Endothelial cell (in vitro differentiated cells): ENCODE results near the gene UBL3. TPM values are rescaled to one million over a fixed set of nuclear protein-coding genes. Genes with fewer than 3 reads are reported as not detected.

Experiments
- DNase-seq: peaks from one replicate; pipeline ENCODE4 v3.0.0; 2021; ENCODE audit warnings: low spot score
- H3K27ac Mint-ChIP-seq: one replicate; pipeline ENCODE4 v1.8.0; 2021; ENCODE audit warnings: mixed read lengths, inconsistent platforms; ENCODE audit not compliant: unreplicated experiment
- H3K27me3 Mint-ChIP-seq: one replicate; pipeline ENCODE4 v1.8.0; 2021; ENCODE audit warnings: mild to moderate bottlenecking, moderate library complexity, mixed read lengths, inconsistent platforms; ENCODE audit not compliant: unreplicated experiment
- H3K36me3 Mint-ChIP-seq: one replicate; pipeline ENCODE4 v1.8.0; 2021; ENCODE audit warnings: mild to moderate bottlenecking, low read depth, mixed read lengths, inconsistent platforms; ENCODE audit not compliant: unreplicated experiment
- H3K4me1 Mint-ChIP-seq: one replicate; pipeline ENCODE4 v1.8.0; 2021; ENCODE audit warnings: mild to moderate bottlenecking, mixed read lengths, inconsistent platforms; ENCODE audit not compliant: unreplicated experiment
- H3K4me3 Mint-ChIP-seq: one replicate; pipeline ENCODE4 v1.8.0; 2021; ENCODE audit warnings: mild to moderate bottlenecking, mixed read lengths, inconsistent platforms; ENCODE audit not compliant: unreplicated experiment
- H3K9me3 Mint-ChIP-seq: one replicate; pipeline ENCODE4 v1.8.0; 2021; ENCODE audit warnings: mixed read lengths, inconsistent platforms; ENCODE audit not compliant: unreplicated experiment
- total RNA-seq: library from RNA; stranded (reverse); fragmentation: NEBNext Ultra II Directional; extraction: Animal tissue kit (Norgen Biotek cat#: 25700); gene quantifications from one replicate; pipeline ENCODE4 v1.2.1, GENCODE V29; 2021; ENCODE audit not compliant: unreplicated experiment
- TF ChIP-seq, protein P1 (sequence below): fragments of 200-600 bp; sonication (generic); IDR thresholded peaks from one replicate; pipeline ENCODE4 v1.5.0; 2021; ENCODE audit warnings: antibody characterized with exemption; ENCODE audit not compliant: unreplicated experiment

UBL3 gene
- total RNA-seq, 1 donor from 2014 or later, result 17.1 TPM

DNA sequence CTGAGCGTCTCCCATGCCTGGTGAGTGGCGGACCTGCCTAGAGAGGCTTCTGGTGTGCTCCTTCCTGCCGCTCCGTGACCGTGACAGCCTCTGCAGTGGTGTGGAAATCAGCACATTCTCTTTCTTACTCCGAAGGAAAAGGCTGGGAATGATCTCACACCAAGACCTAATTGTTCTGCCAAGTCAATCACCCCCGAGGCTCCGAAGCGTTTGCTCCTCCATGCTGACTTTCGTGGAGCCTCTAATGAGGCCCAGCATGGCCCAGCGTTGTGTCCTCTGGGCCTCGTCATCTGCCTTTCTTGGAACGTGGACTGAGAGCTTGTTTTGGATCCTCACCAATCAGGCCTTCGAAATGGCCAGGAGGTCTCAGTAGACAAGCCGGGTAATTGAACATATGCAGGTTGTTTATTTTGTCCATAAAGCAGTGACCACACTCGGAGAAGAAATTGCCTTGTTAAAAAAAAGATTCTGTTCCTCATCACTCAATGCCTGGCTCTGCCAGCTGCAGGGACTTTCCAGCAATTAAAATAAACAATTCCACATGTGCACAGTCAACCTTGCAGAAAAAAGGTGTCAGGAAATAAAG, 107.1 kb downstream of the UBL3 start:
- TF ChIP-seq, protein P1, sequence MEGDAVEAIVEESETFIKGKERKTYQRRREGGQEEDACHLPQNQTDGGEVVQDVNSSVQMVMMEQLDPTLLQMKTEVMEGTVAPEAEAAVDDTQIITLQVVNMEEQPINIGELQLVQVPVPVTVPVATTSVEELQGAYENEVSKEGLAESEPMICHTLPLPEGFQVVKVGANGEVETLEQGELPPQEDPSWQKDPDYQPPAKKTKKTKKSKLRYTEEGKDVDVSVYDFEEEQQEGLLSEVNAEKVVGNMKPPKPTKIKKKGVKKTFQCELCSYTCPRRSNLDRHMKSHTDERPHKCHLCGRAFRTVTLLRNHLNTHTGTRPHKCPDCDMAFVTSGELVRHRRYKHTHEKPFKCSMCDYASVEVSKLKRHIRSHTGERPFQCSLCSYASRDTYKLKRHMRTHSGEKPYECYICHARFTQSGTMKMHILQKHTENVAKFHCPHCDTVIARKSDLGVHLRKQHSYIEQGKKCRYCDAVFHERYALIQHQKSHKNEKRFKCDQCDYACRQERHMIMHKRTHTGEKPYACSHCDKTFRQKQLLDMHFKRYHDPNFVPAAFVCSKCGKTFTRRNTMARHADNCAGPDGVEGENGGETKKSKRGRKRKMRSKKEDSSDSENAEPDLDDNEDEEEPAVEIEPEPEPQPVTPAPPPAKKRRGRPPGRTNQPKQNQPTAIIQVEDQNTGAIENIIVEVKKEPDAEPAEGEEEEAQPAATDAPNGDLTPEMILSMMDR, result no peak
- Mint-ChIP-seq H3K36me3 (no peaks in the 10 kb centered on the region), H3K9me3 (no peaks in the 10 kb centered on the region), H3K4me3 (no peak overlapping the region), H3K27ac (peak overlapping the region; percentile 72), H3K4me1 (peaks cover 16% of the 10 kb centered on the region), H3K27me3 (peaks cover 2% of the 10 kb centered on the region)
- no peak for DNase-seq

DNA sequence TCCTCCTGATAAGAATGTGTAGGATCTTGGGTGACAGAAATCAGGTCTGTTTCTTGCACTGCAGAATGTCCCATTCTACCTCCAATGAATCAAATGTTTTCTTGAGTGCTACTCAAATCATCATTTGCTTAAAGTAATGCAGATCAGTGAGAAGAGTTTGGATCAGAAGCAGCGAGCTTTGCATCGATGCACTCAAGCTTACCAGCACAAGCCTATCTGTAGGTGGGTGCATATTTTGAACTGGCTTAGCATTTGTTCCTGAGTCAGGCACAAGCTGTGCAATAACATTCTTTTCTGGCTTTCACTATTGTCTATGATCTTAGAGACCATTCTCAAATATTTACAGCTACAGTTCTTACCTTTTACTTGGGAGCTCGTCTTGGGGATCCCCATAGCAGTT, 109.5 kb downstream of the UBL3 start:
- Mint-ChIP-seq H3K9me3 (no peaks in the 10 kb centered on the region), H3K27ac (no peak overlapping the region), H3K36me3 (no peaks in the 10 kb centered on the region), H3K4me3 (no peak overlapping the region), H3K27me3 (peaks cover 2% of the 10 kb centered on the region), H3K4me1 (peaks cover 16% of the 10 kb centered on the region)
- TF ChIP-seq, protein P1, result no peak
- no peak for DNase-seq

GRCh38 chr13:29737061-29737460, 113.4 kb downstream of the UBL3 start:
- no peak overlapping the region for H3K4me3 Mint-ChIP-seq
- H3K4me1 Mint-ChIP-seq, result peaks cover 5% of the 10 kb centered on the region
- DNase-seq, result no peak

DNA sequence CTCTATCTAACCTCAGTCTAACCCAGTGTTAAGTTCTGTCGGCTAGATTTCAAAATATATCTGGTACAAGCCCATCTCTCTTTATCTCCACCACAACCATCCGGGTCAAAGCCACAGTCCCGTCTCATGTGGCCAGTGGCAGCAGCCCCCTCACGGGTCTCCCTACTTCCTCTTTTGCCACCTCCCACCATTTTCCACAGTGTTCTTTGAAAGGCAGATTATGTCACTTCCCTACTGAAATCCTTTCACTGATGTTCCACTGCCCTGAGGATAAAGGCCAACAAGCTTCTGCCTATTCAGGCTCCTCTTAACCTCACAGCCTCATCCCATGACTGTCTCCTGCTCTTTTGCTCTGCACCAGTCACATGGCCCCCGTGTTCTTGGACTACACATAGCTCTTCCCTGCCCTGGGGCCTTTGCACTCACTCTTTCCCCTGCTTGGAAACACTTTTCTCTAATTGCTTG, 117.2 kb downstream of the UBL3 start:
- Mint-ChIP-seq H3K4me3 (no peak overlapping the region), H3K9me3 (no peaks in the 10 kb centered on the region), H3K4me1 (peaks cover 5% of the 10 kb centered on the region), H3K36me3 (no peaks in the 10 kb centered on the region), H3K27ac (no peak overlapping the region), H3K27me3 (peaks cover 1% of the 10 kb centered on the region)
- DNase-seq, result no peak
- TF ChIP-seq, protein P1, result no peak

More at GRCh38 chr13:29737061-29737460, 113.4 kb downstream of the UBL3 start:
- TF ChIP-seq, protein P1, result no peak
- H3K27me3 Mint-ChIP-seq, result peaks cover 2% of the 10 kb centered on the region
- no peaks in the 10 kb centered on the region for H3K36me3 Mint-ChIP-seq
- no peak overlapping the region for H3K27ac Mint-ChIP-seq
- no peaks in the 10 kb centered on the region for H3K9me3 Mint-ChIP-seq

- no peak for DNase-seq
- H3K36me3 Mint-ChIP-seq, result peaks cover 4% of the 10 kb centered on the region
- H3K9me3 Mint-ChIP-seq, result no peaks in the 10 kb centered on the region
- TF ChIP-seq, protein P1, result peak; percentile 41
- no peak overlapping the region for H3K4me3 Mint-ChIP-seq
- H3K27ac Mint-ChIP-seq, result no peak overlapping the region
- H3K27me3 Mint-ChIP-seq, result peaks cover 1% of the 10 kb centered on the region
- H3K4me1 Mint-ChIP-seq, result peaks cover under 1% of the 10 kb centered on the region
These were observed 120.2 kb downstream of the UBL3 start for GRCh38 chr13:29730253-29730652.
